GM12892 (cell line): ENCODE measurements around the gene ADGRF1.

Experiments used
- POLR2A ChIP-seq: IDR thresholded peaks from 2 replicates; pipeline ENCODE4 v1.6.1; 2011; ENCODE audit warnings: low read depth, low read length, control low read depth
- TAF1 ChIP-seq: IDR thresholded peaks from 2 replicates; pipeline ENCODE4 v1.6.1; 2011; ENCODE audit warnings: low read depth, mild to moderate bottlenecking, control low read depth, low read length, borderline replicate concordance

- TF ChIP-seq TAF1 (no peak), POLR2A (no peak)
These were observed 74.2 kb downstream of the ADGRF1 start for GRCh38 chr6:46967826-46968349.
